A549 (cell line): ENCODE results near the gene SLC8A2. TPM values are rescaled to one million over a fixed set of nuclear protein-coding genes. Genes with fewer than 3 reads are reported as not detected.

ENCODE experiments used
- ATAC-seq, 2 experiments: fragments of 200-7000 bp in 1 of 2; fragments of >200 bp in 1 of 2; cut with Nextera tagmentation in 1 of 2; cut with Tn5 transposase in 1 of 2; 3 replicates each; pipeline versions ENCODE4 v1.8.0 to v1.9.1; 2018 to 2020; ENCODE audit warnings: mild to moderate bottlenecking in 1 of 2, moderate library complexity in 1 of 2
- CTCF ChIA-PET: fragments of 300-600 bp; sonication (Branson Sonifier 250); formaldehyde crosslinking; extraction: SDS; loops from one replicate; lab custom pipeline; 2021; ENCODE audit warnings: antibody characterized with exemption, inconsistent platforms; lab: Yijun Ruan, JAX
- POLR2A ChIA-PET: fragments of 350-600 bp; formaldehyde crosslinking; extraction: SDS; loops from one replicate; lab custom pipeline; 2021; ENCODE audit warnings: antibody characterized with exemption, inconsistent platforms; lab: Yijun Ruan, JAX
- DNase-seq, 2 experiments: peaks; one replicate each; pipeline versions ENCODE4 v3.0.0 to v3.0.0-alpha.2; 2011 to 2016; ENCODE audit warnings: low read depth in 1 of 2, low spot score in 1 of 2
- FAIRE-seq: peaks from 2 replicates; lab custom pipeline; 2011; peaks lifted over from hg19 to GRCh38; lab: Jason Lieb, UNC
- H3K27ac ChIP-seq, 2 experiments: fragments of >200 bp; sonication (Bioruptor Twin); formaldehyde crosslinking; 3 replicates each; pipeline ENCODE4 v1.5.1; 2016 to 2017
- H3K4me1 ChIP-seq: fragments of >200 bp; sonication (Bioruptor Twin); formaldehyde crosslinking; 3 replicates; pipeline ENCODE4 v1.6.1; 2016
- H3K4me2 ChIP-seq: fragments of >200 bp; sonication (Bioruptor Twin); formaldehyde crosslinking; 3 replicates; pipeline ENCODE4 v1.6.1; 2016
- H3K4me3 ChIP-seq: fragments of >200 bp; sonication (Bioruptor Twin); formaldehyde crosslinking; 3 replicates; pipeline ENCODE4 v1.5.1; 2016
- H3K9me3 ChIP-seq: fragments of >200 bp; sonication (Bioruptor Twin); formaldehyde crosslinking; 3 replicates; pipeline ENCODE4 v1.6.1; 2016
- CBX2 ChIP-seq: fragments of 200-600 bp; sonication (generic); IDR thresholded peaks from 2 replicates; pipeline ENCODE4 v1.6.1; 2016; ENCODE audit warnings: low read depth, mild to moderate bottlenecking, borderline replicate concordance
- CBX8 ChIP-seq: fragments of 200-600 bp; sonication (generic); IDR thresholded peaks from 2 replicates; pipeline ENCODE4 v1.6.1; 2016
- CEBPB ChIP-seq, 2 experiments: fragments of >200 bp in 1 of 2; sonication (Bioruptor Twin) in 1 of 2; formaldehyde crosslinking in 1 of 2; IDR thresholded peaks; 2 replicates each; pipeline ENCODE4 v1.6.1; 2012 to 2016
- CHD2 ChIP-seq: fragments of 150-350 bp; IDR thresholded peaks from 2 replicates; pipeline ENCODE4 v1.6.1; 2014; ENCODE audit warnings: low read length; ENCODE audit not compliant: partially characterized antibody
- EHF ChIP-seq: fragments of 250-450 bp; sonication (Bioruptor Pico); IDR thresholded peaks from 2 replicates; pipeline ENCODE4 v1.5.0; 2020; ENCODE audit warnings: mild to moderate bottlenecking
- FOSB ChIP-seq: fragments of 250-450 bp; sonication (Bioruptor Pico); IDR thresholded peaks from 2 replicates; pipeline ENCODE4 v1.5.0; 2020; ENCODE audit warnings: mild to moderate bottlenecking, moderate library complexity
- GATA3 ChIP-seq: IDR thresholded peaks from 2 replicates; pipeline ENCODE4 v1.6.1; 2012; ENCODE audit warnings: borderline replicate concordance
- HDAC2 ChIP-seq: fragments of 200-600 bp; sonication (generic); IDR thresholded peaks from 2 replicates; pipeline ENCODE4 v1.6.1; 2016
- HMGXB4 ChIP-seq: fragments of 250-450 bp; sonication (Bioruptor Pico); IDR thresholded peaks from 2 replicates; pipeline ENCODE4 v1.5.0; 2021; ENCODE audit warnings: mild to moderate bottlenecking, moderate library complexity, borderline replicate concordance
- KDM1A ChIP-seq: fragments of 200-600 bp; sonication (generic); IDR thresholded peaks from 2 replicates; pipeline ENCODE4 v1.6.1; 2016; ENCODE audit warnings: low read depth, mild to moderate bottlenecking
- KDM5A ChIP-seq: fragments of 200-600 bp; sonication (generic); IDR thresholded peaks from 2 replicates; pipeline ENCODE4 v1.6.1; 2016; ENCODE audit warnings: antibody characterized with exemption, mild to moderate bottlenecking
- MAFK ChIP-seq: fragments of 450-650 bp; IDR thresholded peaks from 2 replicates; pipeline ENCODE4 v1.6.1; 2014; ENCODE audit not compliant: partially characterized antibody
- PBX3 ChIP-seq: IDR thresholded peaks from 2 replicates; pipeline ENCODE4 v1.6.1; 2012
- PHF8 ChIP-seq: fragments of 200-600 bp; sonication (generic); IDR thresholded peaks from 2 replicates; pipeline ENCODE4 v1.6.1; 2016; ENCODE audit warnings: low read depth, mild to moderate bottlenecking, antibody characterized with exemption, moderate library complexity, borderline replicate concordance
- POLR2A ChIP-seq: IDR thresholded peaks from 2 replicates; pipeline ENCODE4 v1.6.1; 2012; ENCODE audit warnings: mild to moderate bottlenecking, low read length
- SMC3 ChIP-seq: fragments of >200 bp; sonication (Bioruptor Twin); formaldehyde crosslinking; IDR thresholded peaks from 3 replicates; pipeline ENCODE4 v1.6.1; 2018; ENCODE audit warnings: inconsistent platforms
- TP53 ChIP-seq: fragments of 250-450 bp; sonication (Bioruptor Pico); IDR thresholded peaks from 2 replicates; pipeline ENCODE4 v1.5.0; 2021; ENCODE audit warnings: mild to moderate bottlenecking, moderate library complexity
- USF2 ChIP-seq: fragments of 450-650 bp; IDR thresholded peaks from 2 replicates; pipeline ENCODE4 v1.6.1; 2014; ENCODE audit warnings: antibody characterized with exemption
- ZC3H11A ChIP-seq: fragments of 450-650 bp; IDR thresholded peaks from 2 replicates; pipeline ENCODE4 v1.6.1; 2014; ENCODE audit warnings: antibody characterized with exemption, mild to moderate bottlenecking
- WGBS: methylation state at CpG from one replicate; pipeline ENCODE4 v1.1.6; 2017; ENCODE audit errors: missing lambda C conversion rate; 5-methylcytosine and 5-hydroxymethylcytosine counted together
- polyA plus RNA-seq, 4 experiments: library from polyadenylated mRNA; depleted of rRNA in 3 of 4; stranded (reverse); fragments of >200 nt; fragmentation: RNase III in 1 of 4; extraction: RNeasy Plus Mini Kit Qiagen cat#74134 plus additional on column Dnase treatment in 1 of 4; gene quantifications; 2 replicates in 3 of 4; 3 replicates in 1 of 4; pipeline ENCODE4 v1.2.3, GENCODE V29; 2011 to 2017

Gene SLC8A2
- polyA plus RNA-seq, 2 of the 4 experiments (the other 2 are of a cell fraction), result 0.15 to 0.35 TPM

- TF ChIP-seq KDM1A (no peak), HDAC2 (no peak), FOSB (CRISPR knock-in tag) (no peak), PBX3 (no peak), GATA3 (no peak), USF2 (no peak), KDM5A (no peak), POLR2A (no peak), ZC3H11A (no peak), CBX2 (no peak), CBX8 (no peak), PHF8 (no peak), CHD2 (no peak), MAFK (no peak)
- ChIA-PET POLR2A (no interaction called here), CTCF (interaction anchor here (0.9 to 3.2 kb wide), 6 partner anchors 12 to 52 kb away, joined by 3 to 18 read pairs (median 4); no protein-coding TSS in a partner anchor)
- Histone ChIP-seq H3K27ac (no peak overlapping the region), H3K4me2 (0 out of 3 replicates have a peak overlapping the region, but pooled peaks have one; percentile 9), H3K4me1 (peaks cover 9% of the 10 kb centered on the region; the same call in 2 of the 3 replicates), H3K4me3 (no peak overlapping the region), H3K9me3 (no peaks in the 10 kb centered on the region)
- WGBS, result 70% methylated on average over 18 of the region's 39 CpGs
- no peak for ATAC-seq
- no peak for FAIRE-seq
- DNase-seq, result no peak
These were observed 8.2 kb upstream of the SLC8A2 start for GRCh38 chr19:47479701-47480503.

GRCh38 chr19:47476438-47476972, 4.8 kb upstream of the SLC8A2 start:
- Histone ChIP-seq H3K4me1 (peaks cover 2% of the 10 kb centered on the region; the same call in 2 of the 3 replicates), H3K27ac (no peak overlapping the region), H3K9me3 (no peaks in the 10 kb centered on the region), H3K4me3 (no peak overlapping the region), H3K4me2 (no peak overlapping the region)
- ChIA-PET POLR2A (no interaction called here), CTCF (interaction anchor here (1.0 to 8.6 kb wide), 7 partner anchors 9 to 231 kb away, joined by 3 to 58 read pairs (median 3); no protein-coding TSS in a partner anchor)
- DNase-seq (no peak), ATAC-seq (no peak), FAIRE-seq (no peak)
- no peak for TF ChIP-seq USF2
- no peak for TF ChIP-seq EHF
- TF ChIP-seq TP53 (CRISPR knock-in tag), result no peak
- no peak for TF ChIP-seq CEBPB (IDR thresholded peaks at IDR 0.05)
- TF ChIP-seq SMC3, result no peak
- TF ChIP-seq HMGXB4 (CRISPR knock-in tag), result no peak
- 74% methylated on average over 16 of the region's 17 CpGs for WGBS
